CD4-positive, alpha-beta T cell treated with Interleukin-12 subunit alpha and Interleukin-12 subunit beta, for 1 hour (primary cell): ENCODE measurements around the gene MYO3B.

ENCODE experiments used
- DNase-seq: peaks from one replicate; pipeline ENCODE4 v3.0.0-alpha.2; 2020

MYO3B gene, protein sequence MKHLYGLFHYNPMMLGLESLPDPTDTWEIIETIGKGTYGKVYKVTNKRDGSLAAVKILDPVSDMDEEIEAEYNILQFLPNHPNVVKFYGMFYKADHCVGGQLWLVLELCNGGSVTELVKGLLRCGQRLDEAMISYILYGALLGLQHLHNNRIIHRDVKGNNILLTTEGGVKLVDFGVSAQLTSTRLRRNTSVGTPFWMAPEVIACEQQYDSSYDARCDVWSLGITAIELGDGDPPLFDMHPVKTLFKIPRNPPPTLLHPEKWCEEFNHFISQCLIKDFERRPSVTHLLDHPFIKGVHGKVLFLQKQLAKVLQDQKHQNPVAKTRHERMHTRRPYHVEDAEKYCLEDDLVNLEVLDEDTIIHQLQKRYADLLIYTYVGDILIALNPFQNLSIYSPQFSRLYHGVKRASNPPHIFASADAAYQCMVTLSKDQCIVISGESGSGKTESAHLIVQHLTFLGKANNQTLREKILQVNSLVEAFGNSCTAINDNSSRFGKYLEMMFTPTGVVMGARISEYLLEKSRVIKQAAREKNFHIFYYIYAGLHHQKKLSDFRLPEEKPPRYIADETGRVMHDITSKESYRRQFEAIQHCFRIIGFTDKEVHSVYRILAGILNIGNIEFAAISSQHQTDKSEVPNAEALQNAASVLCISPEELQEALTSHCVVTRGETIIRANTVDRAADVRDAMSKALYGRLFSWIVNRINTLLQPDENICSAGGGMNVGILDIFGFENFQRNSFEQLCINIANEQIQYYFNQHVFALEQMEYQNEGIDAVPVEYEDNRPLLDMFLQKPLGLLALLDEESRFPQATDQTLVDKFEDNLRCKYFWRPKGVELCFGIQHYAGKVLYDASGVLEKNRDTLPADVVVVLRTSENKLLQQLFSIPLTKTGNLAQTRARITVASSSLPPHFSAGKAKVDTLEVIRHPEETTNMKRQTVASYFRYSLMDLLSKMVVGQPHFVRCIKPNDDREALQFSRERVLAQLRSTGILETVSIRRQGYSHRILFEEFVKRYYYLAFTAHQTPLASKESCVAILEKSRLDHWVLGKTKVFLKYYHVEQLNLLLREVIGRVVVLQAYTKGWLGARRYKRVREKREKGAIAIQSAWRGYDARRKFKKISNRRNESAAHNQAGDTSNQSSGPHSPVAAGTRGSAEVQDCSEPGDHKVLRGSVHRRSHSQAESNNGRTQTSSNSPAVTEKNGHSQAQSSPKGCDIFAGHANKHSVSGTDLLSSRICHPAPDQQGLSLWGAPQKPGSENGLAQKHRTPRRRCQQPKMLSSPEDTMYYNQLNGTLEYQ (N-terminal part only)

DNA sequence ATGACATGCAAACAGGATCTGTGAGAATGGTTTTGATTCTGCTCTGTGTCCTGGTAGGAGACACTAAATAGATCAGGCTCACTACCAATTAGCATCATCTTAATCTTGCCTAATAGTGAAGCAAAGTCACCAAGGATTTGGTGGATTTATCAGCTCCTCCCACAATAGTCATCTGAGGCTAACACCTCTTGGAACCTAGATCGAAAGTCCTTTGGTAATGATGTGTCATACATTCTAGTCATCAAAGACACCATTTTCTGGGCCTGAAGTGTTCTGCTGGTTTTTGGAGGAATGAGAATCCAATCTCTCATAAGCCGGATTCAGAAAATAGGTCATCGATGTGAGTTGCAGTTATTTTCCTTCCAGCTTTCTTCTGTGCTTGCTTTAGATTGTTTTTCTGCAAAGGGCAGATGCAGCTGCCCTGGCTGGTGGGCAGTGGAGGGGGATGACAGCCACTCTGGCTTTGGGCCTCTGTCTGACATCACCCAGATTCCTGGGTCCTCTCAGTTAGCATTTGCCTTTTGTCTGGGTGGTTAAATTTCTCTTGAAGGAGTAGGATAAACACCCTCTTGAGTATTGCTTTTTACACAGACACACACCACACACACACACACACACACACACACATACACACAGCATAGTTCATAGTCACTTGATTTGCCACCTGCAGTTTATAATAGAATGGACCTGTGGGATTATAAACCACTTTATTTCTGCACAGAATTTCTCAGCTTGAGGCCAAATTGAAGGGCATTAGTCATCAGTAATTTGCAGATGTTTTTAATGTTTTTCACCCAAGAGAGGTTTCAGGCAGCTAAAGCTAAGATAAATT lies at the start of gene MYO3B:
Gene MYO3B, plus strand, starts transcription at position 198 of the 832 bp plus-strand sequence. Its CDS starts 141 bp downstream, at position 339.
- DNase-seq: no peak

DNA sequence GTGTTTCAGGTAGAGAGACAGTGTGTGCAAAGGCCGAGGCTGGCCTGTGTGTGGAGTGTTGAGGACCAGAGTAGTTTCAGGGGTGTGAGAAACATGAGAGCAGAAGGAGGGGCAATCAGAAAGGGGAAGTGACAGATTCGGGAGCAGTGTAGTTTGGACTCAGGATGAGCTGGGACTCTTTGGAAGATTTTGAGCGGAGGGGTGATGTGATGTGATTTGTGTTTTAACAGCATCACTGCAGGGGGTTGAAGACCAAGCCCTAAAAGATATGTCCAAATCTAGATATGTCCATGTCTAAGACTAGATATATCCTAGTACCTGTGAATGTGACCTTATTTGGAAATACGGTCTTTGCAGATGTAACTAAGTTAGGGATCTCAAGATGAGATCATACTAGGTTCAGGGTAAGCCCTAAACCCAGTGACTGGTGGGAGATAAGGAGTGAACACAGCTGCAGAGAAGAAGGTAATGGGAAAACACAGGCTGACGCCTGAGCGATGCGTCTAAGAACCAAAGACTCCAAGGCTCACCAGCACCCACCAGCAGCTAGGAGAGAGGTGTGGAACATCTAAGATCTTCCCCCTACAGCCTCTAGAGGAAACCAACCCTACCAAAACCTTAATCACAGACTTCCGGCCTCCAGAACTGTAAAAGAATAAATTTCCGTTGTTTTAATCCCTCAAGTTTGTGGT lies 38.5 kb upstream of the MYO3B start:
- DNase-seq: no peak

DNA sequence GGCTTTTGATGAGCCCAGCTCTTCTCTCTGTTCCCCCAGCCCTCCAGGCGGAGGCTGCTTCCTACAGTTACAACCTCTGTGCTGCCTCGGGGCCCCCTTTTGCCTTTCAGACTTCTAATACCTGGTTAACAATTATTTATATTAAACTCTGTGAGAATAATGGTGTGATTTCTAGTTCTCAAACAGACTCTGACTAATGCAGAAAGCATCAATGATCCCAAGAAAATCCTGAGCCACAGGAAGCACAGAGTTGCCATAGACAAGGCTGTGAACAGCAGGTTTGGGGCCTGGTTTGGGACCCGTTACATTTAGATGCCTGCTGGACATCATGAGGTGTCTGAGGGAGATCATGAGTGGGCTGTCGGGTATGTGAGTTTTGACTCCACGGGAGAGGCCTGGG lies 37.4 kb upstream of the MYO3B start:
- DNase-seq: no peak

DNA sequence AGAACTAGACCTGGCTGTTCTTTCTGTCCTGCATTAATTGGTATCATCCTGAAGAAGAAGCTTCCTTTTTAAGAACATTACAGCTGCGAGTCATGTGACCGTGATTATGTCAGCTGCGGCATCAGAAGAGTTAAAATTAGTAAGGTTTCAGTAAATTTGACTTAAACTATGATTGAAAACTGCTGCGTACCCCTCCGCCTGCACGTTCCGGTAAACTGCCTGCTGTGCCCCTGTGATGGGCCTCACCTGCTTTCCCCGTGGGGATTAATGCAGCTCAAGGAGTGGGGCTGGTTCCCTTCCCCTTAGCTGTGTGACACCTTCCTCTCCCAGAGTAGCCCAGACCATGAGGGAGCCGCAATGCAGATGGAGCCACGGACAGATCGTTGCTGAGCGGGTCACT lies 36.1 kb upstream of the MYO3B start:
- DNase-seq: no peak

DNA sequence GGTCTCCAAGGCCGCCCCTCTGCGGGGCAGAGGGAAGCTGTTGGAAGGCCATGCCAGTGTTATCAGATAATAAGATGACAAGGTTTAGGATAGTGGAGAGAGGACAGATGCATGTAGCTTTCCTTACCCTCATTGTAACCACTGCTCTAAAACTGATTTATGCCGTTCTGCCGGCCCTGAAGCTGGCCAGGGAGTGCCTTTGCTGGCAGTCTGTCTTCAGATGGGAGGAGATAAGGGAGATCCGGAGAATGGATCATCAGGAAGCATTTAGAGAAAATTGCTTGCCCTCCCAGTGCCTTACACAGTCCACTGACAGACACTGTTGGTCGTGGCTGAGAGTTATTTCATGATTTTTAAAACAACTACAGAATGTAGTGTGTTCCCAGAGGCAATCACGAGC lies 35.4 kb upstream of the MYO3B start:
- no peak for DNase-seq

DNA sequence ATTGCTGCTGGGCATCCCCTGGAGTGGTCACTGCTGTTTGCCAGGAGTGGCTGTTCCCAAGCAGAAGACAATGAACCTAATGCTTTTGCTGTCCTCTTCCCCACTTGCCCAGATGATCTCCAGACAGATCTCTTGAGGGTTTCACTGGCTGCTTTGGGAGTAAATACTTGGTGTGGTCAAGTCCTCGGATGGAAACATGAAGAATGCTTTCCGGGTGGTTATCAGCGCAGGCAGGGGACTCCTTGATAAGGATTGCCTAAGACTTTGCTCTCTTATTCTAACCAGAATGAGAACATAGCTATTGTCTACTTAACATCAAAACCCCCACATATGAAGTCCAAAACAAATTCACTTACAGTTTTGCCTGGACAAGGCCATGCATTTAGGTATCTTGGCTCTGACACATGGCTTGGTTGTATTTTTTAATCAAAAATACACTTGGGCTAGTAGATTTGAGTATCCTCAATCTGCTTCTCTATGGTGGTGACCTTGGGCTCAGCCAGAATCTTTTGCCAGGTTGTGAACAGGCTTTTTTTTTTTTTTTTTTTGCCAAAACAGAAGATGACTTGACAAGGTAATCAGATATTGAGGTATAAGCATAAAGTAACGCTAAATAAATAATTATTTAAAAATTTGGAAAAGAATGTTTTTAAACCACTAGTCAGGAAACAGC lies 34.8 kb upstream of the MYO3B start:
- DNase-seq: no peak

DNA sequence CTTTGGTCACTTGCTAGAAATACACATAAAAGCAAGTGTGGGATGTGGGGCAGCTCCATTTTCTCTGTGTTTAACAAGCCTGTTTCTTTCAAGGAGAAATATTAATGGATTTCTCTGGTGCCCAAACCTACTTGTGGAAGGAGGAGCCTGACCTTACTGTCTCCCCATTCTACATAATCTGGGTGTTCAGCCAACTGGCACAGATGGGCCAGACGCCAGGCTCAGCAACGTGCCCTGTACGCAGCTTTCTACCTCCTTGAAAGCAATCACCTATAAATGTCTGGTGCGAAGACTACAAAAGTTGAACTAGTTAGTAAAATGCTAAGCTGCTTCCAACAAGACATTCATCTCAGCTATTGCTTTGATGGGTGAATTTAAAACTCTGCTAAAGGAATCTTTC lies 33.2 kb upstream of the MYO3B start:
- no peak for DNase-seq

DNA sequence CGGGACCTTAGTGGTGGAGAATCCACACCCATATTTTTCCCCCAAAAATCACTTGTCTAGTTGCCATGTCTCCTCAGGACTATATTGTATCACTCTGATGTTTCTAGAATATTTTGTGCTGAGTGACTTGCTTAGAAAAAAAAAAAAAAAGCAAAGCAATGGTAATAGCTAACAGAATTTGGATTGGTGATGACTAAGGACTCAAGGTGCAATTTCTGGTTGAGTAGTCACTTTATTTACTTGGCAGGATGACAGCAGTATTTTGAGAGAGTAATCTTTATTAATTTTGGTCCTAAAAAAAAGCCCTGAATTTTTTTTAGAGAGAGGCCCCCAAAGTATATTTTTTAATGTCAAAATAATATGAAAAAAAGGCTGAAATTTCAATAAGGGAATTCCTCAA lies 32.8 kb upstream of the MYO3B start:
- no peak for DNase-seq

DNA sequence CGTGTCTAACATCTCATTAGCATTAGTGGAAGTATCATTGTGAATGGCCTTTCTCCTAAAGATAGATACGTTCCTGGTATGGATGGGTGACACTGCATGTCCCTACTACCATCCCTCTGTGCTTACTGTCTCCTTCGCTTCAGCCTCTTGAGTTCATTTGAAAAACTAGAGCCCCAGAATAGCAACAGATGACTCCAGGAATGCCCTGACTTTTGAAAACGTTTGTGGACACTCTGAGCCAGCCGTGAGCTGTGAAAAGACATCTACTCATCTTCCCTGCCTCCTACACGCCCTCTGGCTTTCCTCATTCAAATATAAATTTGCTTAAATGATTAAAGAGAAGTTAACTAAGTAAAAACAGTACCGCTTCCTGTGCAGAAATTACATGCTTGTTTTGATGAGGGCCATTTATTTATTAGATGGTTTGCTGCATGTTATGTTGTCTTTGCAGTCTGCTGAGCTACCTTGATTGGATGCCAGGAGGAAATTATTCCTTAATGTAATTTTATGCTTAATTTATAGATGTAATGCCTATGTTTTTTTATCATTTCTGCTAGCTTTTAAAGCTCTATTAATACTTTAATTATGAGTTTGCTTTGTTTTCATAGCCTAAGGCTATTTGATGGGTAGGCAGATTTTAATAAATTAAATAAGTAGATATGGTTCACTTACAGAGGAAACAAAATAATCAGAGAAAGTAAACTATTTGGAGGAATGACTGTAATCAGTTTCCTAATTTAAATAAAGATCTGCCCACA lies 32.1 kb upstream of the MYO3B start:
- DNase-seq: no peak

DNA sequence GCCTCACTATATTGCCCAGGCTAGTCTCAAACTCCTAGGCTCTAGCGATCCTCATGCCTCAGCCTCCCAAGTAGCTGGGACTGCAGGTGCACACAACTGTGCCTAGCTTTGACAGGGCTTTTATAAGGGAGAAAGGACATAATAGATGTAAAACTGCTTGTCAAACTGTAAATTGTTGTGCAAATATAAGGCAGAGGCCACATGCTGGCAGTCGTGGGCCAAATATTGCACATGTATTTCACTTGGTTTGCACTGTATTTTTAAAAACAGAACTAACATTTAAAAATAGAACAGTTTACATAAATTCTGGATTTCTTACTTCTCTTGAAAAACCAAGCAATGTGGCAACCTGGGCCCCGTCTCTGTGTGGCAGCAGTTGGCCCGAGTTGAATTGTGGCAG lies 31.2 kb upstream of the MYO3B start:
- DNase-seq: no peak

DNA sequence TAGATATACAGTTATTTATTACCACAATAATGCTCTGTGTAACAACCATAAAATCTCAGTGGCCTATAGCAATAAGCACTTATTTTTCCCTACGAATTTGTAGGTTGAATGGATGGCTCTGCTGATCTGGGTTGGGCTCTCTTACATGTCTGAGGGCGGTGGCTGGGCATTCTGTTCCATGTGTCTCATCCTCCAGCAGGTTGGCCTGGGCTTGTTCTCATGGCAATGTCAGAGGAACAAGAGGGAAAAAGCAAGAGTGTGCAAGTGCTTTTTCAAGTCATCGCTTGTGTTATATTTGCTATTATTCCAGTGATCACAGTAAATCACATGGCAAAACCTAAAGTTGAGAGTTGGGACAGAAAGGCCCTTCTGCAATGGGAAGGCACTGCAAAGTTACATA lies 30.4 kb upstream of the MYO3B start:
- no peak for DNase-seq

DNA sequence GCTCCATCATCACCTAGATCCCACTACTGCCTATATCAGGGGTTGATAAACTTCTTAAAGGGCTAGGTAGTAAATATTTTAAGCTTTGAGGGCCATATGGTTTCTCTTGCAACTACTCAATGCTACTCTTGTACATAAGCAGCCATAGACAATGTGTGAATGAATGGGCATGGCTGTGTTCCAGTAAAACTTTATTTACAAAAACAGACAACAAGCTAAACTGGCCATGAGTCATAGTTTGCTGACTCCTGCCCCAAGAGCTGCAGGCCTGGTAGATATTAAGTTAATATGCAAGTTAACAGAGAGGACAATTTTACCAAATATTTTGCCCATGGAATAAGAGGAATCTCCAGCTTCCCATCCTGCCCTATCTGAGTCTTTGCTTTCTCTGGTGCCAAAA lies 29.8 kb upstream of the MYO3B start:
- no peak for DNase-seq

DNA sequence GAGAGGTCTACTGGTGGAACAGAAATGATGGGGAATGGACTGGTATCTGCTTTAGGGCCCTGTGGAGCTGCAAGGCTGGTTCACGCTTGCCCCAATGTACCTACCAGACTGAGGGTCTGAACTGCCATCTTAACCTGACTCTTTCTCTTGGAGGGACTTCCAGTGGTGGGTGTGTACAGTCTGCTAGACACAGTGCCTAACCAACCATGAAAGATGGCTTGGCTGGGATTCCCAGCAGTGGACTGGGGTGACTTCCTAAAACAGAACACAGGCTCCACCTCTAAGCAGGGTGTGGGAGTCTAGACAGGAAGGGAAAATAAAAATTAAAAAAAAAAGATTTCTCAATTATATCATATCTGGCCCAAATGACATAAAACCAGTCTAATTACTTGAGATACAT lies 25.5 kb upstream of the MYO3B start:
- DNase-seq: no peak

DNA sequence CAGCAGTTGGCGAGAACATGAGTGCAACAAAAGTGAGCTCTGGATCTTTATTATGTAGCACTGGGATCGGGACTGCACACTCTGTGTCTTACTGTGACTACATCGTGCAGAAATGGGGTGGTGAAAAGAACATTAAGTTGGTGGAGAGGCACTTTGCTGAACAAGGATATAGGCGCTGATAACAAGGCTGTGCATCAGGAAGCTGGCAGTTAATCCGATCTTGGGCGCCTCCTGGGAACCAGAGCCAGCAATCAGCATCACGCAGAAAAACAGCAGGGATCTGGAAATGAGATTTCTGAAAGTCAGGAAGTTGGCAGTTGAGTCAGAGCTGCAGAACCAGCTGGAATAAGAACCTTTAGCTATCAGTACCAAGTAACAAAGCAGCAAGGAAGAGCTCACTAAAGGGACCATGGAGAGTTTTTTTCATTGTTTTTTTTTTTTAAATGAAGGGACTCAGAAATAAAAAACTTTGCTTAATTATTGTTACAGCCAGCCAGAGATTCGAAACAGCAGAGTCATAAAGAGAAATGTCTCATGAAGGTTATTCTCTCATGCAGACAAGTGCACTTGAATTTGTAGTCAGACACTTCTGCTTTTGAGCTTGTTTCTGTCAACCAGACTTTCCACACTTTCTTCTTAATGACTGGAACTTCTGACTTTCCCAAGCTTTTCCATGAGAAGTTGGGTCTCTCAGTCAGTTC lies 22.8 kb upstream of the MYO3B start:
- no peak for DNase-seq

DNA sequence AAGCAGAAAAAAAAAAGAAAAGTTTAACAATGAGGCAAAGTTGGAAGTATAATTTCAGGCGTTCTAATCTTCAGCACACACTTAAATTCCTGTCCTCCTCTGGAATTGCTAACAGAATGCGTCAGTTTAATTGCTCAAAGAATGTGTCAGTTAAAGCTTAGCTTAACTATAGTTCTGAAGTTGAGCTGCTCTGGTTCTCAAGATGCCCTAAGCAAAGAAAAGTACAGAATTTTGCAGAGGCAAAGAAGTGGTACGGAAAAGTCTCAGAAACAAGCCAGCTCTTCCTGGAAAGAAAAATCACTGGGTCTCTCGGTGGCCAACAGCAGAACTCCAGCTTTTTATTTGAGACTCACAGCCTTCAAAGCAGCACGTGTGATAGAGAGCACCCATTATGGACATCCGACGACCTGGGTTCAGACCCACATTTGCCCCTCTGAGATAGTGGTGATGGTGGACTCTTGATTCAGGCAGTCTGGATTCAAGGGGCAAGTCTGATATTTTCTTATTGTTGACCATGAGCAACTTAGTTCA lies 22.2 kb upstream of the MYO3B start:
- no peak for DNase-seq

DNA sequence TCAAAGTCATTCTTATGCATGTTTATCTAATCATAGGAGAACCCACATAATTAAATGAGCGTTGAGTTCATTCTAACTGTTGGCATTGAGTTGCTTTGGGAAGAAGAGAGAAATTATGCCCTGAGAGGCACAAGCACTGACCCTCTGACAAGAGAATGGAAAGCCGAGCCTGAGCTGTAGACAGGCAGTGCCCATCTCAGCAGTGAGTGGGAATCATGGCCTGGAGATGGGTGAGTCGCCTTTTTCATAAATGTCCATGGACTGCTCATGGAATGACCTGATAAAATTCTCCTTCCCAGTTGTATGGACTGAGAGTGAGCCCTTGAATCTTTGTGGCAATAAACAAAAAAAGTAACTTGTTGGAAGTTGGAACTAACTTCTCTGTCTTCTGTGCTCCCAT lies 21.4 kb upstream of the MYO3B start:
- no peak for DNase-seq

DNA sequence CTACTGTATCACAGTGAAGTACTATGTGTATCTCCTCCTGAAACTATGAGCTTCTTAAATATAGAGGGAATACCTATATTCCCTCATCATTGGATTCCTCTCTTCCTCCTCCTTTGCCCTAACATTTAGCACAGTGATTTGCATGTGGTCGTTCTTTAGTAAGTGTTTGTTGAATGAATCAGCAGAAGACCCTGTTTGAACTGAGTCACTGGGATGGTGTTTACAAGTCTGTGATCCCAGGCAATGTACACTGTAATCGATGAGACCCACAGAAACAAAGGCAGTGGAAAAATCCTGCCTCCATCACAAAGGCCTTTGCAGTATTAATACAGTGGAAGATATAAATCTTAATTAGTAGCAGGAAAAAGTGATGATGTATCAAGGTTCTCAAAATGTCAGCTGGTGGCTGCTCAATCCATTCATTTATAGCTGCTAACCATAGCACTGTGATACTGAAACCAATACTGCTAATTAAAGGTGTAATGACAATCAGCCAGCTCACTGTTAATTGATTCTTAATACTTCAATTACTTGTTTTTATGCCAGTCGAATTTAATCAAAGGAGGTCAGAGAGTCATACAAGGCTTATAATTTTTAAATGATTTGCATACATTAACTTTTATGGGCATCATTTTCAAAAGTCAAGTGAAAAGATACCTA lies 20.8 kb upstream of the MYO3B start:
- no peak for DNase-seq

DNA sequence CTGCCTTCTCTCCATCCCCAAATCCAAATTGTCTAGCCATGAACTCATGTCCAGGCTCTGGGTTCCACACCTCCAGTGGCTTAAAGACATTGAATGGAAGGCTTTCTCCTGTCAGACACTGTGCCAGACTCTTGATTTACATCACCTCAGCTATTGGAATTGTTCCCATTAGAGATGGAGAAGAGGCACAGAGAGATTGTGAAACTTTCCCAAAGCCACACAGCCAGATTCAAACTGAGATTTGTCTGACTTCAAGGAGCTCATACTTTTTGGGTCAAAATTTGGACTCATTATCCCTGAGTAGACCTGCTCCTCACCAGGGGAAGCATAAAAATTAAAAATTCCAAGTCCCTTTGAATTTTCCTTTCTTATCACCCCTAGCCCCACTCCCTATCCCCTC lies 18.9 kb upstream of the MYO3B start:
- no peak for DNase-seq
